Memory B cell (primary cell): Measurements from ENCODE around the gene NAIF1.
"Not testable (repeated sequence)": the region's sequence is repeated elsewhere in the genome, so short reads cannot be mapped to it uniquely, and the experiment has no call there.

ENCODE experiments used
- ATAC-seq: fragments of 150-1000 bp; cut with Tn5 transposase; 2 replicates; pipeline ENCODE4 v1.10.0; 2021; ENCODE audit warnings: low read depth, mild to moderate bottlenecking, moderate library complexity
- DNase-seq, 2 donors: peaks; one replicate each; pipeline ENCODE4 v3.0.0; 2022; ENCODE audit warnings: low spot score in 2 of 2
- H3K27ac Mint-ChIP-seq: one replicate; pipeline ENCODE4 v1.8.0; 2022; ENCODE audit warnings: mild to moderate bottlenecking, moderate library complexity, mixed read lengths
- H3K27me3 Mint-ChIP-seq: one replicate; pipeline ENCODE4 v1.8.0; 2022; ENCODE audit warnings: mixed read lengths
- H3K36me3 Mint-ChIP-seq: one replicate; pipeline ENCODE4 v1.8.0; 2022; ENCODE audit warnings: mild to moderate bottlenecking, mixed read lengths
- H3K4me1 Mint-ChIP-seq: one replicate; pipeline ENCODE4 v1.8.0; 2022; ENCODE audit warnings: mixed read lengths
- H3K4me3 Mint-ChIP-seq: one replicate; pipeline ENCODE4 v1.8.0; 2022; ENCODE audit warnings: mild to moderate bottlenecking, moderate library complexity, mixed read lengths
- H3K9me3 Mint-ChIP-seq: one replicate; pipeline ENCODE4 v1.8.0; 2022; ENCODE audit warnings: mixed read lengths

NAIF1 gene

DNA sequence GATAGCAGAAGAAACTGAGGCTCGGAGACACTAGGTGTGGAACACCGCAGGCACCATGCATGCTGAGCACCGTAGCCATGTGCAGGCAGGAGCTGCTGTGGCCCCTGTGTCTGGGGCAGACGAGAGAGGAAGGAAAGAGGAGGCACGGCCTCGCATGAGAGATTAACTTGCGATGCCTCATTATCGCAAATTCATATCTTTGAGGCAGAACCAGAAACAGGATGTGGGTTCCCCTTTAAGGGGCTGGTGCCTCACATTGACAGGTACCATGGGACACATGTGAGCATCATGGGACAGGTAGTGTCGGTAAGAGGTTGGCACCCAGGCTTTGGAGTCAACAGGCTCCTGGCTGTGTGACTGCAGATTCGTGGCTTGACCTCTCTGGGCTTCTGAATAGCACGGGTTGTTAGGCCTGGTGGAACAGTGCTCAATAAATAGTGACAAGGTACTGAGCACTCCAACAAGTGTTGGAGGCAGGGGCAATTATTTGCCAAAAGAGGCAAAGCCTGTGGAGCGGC, 40.8 kb downstream of the NAIF1 start:
- peak overlapping the region; percentile 56 for H3K4me3 Mint-ChIP-seq

DNA sequence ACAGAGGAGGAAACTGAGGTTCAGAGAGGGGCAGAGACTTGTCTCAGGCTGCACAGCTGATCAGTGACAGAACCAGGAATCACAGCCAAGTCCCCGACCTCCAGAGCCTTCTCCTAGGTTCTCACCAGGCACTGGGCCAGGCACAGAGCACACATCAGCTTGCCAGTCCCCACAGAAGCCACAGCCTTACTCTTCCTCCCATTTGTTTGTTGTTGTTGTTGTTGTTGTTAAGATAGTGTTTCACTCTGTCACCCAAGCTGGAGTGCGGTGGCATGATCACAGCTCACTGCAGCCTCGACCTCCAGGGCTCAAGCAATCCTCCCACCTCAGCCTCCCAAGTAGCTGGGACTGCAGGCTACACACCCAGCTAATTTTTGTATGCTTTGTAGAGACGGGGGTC, 41.4 kb downstream of the NAIF1 start:
- H3K4me1 Mint-ChIP-seq = peaks cover 44% of the 10 kb centered on the region
- DNase-seq (peak in 1 of 2 donors; percentile 19), ATAC-seq (no peak)
- no peaks in the 10 kb centered on the region for H3K36me3 Mint-ChIP-seq
- no peaks in the 10 kb centered on the region for H3K9me3 Mint-ChIP-seq
- no peaks in the 10 kb centered on the region for H3K27me3 Mint-ChIP-seq
- peak overlapping the region; percentile 47 for H3K4me3 Mint-ChIP-seq
- peak overlapping the region; percentile 97 for H3K27ac Mint-ChIP-seq

More for the DNA sequence above, 40.8 kb downstream of the NAIF1 start:
- DNase-seq (peak; percentile 62 to 80), ATAC-seq (peak; percentile 84)
- no peaks in the 10 kb centered on the region for H3K27me3 Mint-ChIP-seq
- peaks cover 46% of the 10 kb centered on the region for H3K4me1 Mint-ChIP-seq
- H3K27ac Mint-ChIP-seq = peak overlapping the region; percentile 97
- no peaks in the 10 kb centered on the region for H3K9me3 Mint-ChIP-seq
- no peaks in the 10 kb centered on the region for H3K36me3 Mint-ChIP-seq

DNA sequence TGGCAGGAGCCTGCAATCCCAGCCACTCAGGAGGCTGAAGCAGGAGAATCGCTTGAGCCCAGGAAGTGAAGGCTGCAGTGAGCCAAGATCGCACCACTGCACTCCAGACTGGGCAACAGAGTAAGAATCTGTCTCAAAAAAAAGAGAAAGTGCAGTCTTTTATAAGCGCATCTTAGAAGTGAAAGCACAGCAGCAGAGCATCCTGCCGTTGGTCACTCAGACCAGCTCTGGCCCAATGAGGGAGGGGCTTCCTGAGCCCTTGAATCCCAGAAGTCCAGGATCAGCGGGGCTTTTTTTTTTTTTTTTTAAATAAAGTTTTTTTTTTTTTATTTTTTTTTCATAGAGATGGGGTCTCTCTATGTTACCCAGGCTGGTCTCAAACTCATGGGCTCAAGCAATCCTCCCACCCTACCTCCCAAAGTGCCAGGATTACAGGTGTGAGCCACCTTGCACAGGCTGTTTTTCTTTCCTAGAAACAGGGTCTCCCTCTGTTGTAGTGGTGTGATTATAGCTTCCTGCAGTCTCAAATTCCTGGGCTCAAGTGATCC, 42.3 kb downstream of the NAIF1 start:
- peak overlapping the region; percentile 97 for H3K27ac Mint-ChIP-seq
- H3K9me3 Mint-ChIP-seq = no peaks in the 10 kb centered on the region
- peaks cover 42% of the 10 kb centered on the region for H3K4me1 Mint-ChIP-seq
- ATAC-seq (no peak), DNase-seq (no peak)
- H3K36me3 Mint-ChIP-seq = no peaks in the 10 kb centered on the region
- no peak overlapping the region for H3K4me3 Mint-ChIP-seq
- no peaks in the 10 kb centered on the region for H3K27me3 Mint-ChIP-seq

DNA sequence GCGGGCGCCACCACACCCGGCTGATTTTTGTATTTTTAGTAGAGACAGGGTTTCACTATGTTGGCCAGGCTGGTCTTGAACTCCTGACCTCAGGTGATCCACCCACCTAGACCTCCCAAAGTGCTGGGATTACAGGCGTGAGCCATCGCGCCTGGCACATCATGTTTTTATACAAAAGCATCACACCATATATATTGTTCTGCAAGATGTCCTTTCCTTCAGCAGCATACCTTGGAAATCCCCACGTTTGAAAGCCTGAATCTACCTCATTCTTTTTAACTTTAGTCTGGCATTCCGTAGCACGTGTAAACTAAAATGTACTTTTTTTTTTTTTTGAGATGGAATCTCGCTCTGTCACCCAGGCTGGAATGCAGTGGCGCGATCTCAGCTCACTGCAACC, 43.4 kb downstream of the NAIF1 start:
- Mint-ChIP-seq H3K4me1 (peaks cover 39% of the 10 kb centered on the region), H3K27ac (peak overlapping the region; percentile 67)
- not testable (repeated sequence) for H3K9me3 Mint-ChIP-seq, H3K36me3 Mint-ChIP-seq, H3K27me3 Mint-ChIP-seq, DNase-seq, ATAC-seq, H3K4me3 Mint-ChIP-seq

DNA sequence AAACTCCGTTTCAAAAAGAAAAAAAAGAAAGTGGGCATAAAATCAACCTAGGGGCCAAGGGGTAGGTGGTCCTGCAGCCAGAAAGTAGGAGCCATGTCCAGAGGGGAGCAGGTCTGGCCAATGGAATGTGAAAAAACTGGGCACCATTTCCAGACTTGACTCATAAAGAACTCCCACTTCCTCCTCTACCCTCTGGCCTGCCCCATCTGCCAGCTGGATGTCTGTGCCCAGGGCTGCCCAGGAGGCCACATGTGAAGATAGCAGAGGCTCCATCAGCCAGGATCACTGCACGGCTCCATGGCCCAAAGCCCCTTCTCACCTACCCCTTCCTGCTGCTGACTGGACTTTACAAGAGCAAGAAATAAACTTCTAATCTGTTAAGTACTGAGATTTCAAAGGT, 44.2 kb downstream of the NAIF1 start:
- H3K4me1 Mint-ChIP-seq = peaks cover 37% of the 10 kb centered on the region
- H3K9me3 Mint-ChIP-seq = no peaks in the 10 kb centered on the region
- peak overlapping the region; percentile 24 for H3K27ac Mint-ChIP-seq
- ATAC-seq = no peak
- H3K36me3 Mint-ChIP-seq = no peaks in the 10 kb centered on the region
- DNase-seq = no peak
- no peak overlapping the region for H3K4me3 Mint-ChIP-seq
- no peaks in the 10 kb centered on the region for H3K27me3 Mint-ChIP-seq

DNA sequence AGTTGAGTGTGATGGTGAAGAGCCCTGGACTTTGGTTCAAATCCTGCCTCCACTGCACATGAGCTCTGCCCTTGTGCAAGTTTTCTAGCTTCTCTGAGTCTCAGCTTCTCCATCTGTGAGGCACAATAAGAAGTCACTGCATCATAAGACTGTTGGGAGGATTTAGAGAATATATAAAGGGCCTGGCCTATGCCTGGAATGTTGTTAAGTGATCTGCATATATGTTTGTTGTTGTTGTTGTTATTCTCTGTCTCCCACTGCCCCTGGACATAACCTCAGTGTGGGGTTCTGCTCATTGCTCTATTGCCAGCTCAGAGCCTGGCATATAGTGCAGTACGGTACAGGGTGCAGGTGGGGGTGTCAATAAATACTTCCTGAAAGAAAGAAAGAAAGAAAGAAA, 46.0 kb downstream of the NAIF1 start:
- H3K27me3 Mint-ChIP-seq = no peaks in the 10 kb centered on the region
- peak overlapping the region; percentile 75 for H3K27ac Mint-ChIP-seq
- no peak for ATAC-seq
- H3K9me3 Mint-ChIP-seq = no peaks in the 10 kb centered on the region
- H3K36me3 Mint-ChIP-seq = no peaks in the 10 kb centered on the region
- no peak overlapping the region for H3K4me3 Mint-ChIP-seq
- DNase-seq = no peak
- peaks cover 27% of the 10 kb centered on the region for H3K4me1 Mint-ChIP-seq

DNA sequence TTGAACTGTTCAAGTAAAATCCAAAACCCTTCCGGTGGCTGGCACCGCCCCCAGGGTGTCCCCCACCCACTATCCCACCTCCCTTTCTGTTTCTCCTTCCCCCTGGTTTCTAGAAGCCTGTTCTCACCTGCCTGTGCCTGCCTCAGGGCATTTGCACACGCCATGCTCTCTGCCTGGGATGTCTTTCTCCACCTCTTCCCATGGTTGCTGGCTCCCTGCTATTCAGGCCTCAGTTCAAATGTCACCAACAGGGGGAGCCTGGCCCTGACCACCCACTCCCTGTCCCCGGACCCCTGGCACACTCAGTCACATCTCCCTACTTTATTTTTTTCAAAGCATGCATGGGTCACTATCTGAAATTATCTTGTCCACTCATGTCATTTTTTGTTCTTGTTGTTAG, 46.4 kb downstream of the NAIF1 start:
- H3K4me1 Mint-ChIP-seq = peaks cover 23% of the 10 kb centered on the region
- no peak overlapping the region for H3K4me3 Mint-ChIP-seq
- no peaks in the 10 kb centered on the region for H3K36me3 Mint-ChIP-seq
- H3K27ac Mint-ChIP-seq = no peak overlapping the region
- ATAC-seq = no peak
- no peak for DNase-seq
- H3K9me3 Mint-ChIP-seq = no peaks in the 10 kb centered on the region
- no peaks in the 10 kb centered on the region for H3K27me3 Mint-ChIP-seq

DNA sequence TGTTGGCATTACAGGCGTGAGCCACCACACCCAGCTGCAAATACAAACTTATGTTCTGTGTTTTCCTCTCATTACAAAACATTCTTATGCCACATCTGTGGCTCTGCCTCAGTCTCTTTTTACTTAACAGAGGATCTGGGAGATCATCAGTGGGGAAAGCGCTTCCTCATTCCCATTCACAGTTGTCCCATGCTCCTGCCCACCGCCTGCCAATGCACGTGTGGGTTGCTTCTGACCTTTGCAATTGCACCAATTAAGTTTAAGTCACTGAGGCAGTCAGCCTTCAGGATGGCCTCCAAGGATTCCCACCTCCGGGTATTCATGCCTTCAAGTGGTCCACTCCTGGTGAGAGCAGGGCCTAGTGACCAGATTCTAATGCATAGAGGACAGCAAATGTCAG, 51.4 kb downstream of the NAIF1 start:
- Mint-ChIP-seq H3K4me1 (peaks cover 13% of the 10 kb centered on the region), H3K36me3 (no peaks in the 10 kb centered on the region), H3K9me3 (no peaks in the 10 kb centered on the region), H3K4me3 (no peak overlapping the region), H3K27me3 (no peaks in the 10 kb centered on the region), H3K27ac (no peak overlapping the region)
- ATAC-seq (no peak), DNase-seq (no peak)
